GM19025 (cell line): Measurements from ENCODE around the gene MSMB.
"Not testable (repeated sequence)": the region's sequence is repeated elsewhere in the genome, so short reads cannot be mapped to it uniquely, and the experiment has no call there.

ENCODE experiments used
- ATAC-seq: cut with Tn5 transposase; IDR thresholded peaks from one replicate; pipeline ENCODE4 v1.9.1; 2021; ENCODE audit warnings: mild to moderate bottlenecking, low read depth, moderate library complexity; ENCODE audit not compliant: unreplicated experiment

The MSMB gene, protein sequence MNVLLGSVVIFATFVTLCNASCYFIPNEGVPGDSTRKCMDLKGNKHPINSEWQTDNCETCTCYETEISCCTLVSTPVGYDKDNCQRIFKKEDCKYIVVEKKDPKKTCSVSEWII

GRCh38 chr10:46046261-46046660 is at the start of gene MSMB:
Gene MSMB (minus strand): TSS chr10:46046269. CDS start chr10:46046237, 32 bp downstream.
- no peak for ATAC-seq

DNA sequence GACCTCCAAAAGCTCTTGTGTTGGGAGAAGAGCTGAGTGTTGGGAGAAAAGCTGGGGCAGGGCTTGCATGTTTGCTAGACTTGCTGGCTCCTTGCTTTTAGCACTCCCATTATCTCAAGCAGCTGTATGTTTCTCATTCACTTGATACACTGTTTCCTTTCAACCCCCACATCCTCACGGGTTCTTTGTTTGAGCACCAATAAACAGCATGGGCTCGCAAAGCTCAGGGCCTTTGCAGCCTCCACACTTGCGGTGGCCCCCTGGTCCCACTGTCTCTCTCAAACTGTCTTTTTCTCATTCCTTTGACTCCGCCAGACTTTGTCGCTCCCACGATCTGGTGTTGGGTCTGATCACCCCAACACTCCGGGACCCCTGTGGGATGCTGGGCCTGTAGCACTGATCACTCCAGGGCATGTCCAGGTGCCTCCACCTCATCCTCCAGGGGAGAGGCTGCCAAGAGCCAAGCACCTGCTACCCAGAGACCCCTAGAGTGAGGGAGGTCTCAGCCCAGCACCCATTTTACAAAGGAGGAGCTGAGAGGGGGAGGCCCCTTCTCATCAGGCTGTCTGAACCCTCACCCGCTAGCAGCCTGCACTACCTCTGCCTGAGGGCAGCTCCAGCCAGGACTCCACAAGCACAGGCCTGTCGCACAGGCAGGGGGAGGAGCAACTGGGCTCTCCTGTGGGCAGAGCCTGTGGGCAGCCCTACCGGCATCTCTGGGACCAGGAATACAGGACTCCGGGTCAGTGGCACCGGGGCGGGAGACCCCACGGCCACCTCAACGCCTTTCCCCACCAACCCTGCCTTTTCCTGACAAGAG is 49.1 kb upstream of the MSMB start:
- no peak for ATAC-seq

DNA sequence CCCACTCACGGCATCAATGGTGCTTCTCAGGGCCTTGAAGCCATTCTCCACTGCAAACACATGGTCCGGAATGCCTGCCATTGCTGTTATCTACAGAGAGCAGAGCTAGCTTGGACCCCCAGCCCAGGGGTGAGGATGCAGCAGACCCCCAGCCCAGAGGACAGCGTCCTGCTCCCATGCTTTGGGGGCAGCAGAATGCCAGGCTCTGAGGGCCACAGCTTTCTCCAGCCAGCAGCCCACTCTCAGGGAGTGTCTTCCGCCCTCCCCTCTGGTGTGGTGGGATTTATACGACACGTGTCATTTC is 48.1 kb upstream of the MSMB start:
- ATAC-seq, result no peak

DNA sequence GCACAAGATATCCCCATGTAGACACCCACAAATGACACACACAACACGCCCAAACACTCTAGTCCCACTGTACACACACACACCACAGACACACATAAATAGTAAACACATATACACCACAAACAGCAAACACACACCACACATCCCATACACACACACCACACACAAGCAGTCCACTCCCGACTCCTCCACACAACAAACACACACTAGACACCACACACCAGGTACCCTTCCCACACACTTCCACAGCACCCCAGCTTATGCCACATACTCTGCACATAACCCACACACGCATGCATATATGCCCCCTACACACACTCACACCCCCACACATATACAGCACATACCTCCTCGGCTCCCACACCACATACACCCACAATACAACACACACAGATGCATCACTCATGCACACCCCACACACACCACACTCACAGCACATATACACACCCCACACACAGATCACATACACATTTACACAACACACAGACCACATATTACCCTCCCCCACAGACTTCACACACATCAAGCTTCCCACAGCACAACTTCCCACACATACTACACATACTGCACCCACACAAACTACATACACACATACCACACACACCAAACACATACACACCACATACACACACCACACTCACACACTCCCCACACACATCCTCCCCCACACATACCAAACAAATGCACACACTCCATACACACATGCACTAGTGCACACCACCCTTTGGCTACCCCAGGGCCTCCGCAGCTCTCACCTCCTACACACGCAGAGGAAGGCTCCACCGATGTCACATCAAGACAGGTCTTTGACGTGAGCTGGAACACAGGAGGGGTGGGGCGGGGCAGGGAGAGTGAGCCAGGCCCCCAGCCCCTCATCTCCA is 47.5 kb upstream of the MSMB start:
- ATAC-seq, result not testable (repeated sequence)

- no peak for ATAC-seq
Observed at GRCh38 chr10:46092524-46093081, 46.5 kb upstream of the MSMB start.

- ATAC-seq, result no peak
Observed at GRCh38 chr10:46091828-46092523, 45.9 kb upstream of the MSMB start.

DNA sequence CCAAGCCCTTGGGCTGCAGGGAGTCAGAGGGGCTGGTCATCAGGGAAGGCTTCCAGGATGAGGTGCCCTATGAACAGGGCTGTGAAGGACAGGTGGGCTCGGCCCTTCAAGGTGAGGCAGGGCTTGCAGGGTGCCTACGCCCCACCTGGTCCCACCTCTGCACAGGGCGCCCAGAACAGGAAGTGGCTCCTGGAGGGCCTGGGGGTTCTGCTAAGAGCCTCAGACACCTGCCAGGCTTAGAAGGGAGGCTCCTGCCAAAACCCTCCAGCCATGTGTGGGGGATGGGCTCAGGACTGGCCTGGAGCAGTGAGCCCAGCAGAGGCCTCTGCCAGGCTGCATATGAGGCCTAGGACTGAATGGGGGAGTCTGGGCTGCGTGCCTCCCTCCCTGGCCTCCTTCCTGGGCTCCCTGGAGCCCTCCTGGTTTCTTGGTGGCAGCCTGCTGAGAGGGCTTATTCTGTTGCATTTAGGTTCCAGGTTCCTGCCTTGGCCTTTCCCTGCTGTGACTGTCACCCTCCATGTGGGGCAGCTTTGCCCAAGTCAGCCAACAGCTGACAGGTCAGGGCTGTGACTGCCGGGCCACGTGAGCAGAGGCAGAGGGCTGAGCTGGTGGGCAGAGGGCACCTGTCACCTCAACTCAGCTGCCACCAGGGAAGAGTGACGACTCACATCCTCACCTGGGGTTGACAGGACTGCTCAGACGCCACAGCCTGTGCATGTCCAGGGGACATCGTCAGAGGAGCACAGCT is 45.2 kb upstream of the MSMB start:
- ATAC-seq, result no peak

DNA sequence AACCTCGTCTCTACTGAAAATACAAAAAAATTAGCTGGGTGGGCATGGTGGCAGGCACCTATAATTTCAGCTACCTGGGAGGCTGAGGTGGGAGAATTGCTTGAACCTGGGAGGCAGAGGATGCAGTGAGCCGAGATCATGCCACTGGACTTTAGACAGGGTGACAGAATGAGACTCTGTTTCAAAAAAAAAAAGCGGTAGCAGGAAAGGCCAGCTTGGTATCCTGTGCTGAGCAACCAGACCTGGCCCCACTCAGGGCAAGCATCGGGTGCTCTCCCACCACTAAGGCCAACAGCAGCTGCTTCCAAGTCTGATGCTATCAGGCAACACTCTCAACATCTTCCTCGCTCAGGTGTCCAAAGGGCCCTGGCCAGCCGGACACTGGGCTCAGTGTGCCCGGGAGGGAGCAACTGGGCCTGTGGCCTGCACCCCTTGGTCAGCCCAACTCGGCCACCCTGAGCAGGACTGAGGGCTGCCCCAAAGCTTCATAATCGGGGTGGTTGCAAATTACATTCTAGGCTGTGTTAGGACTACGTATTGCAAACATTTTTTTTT is 44.3 kb upstream of the MSMB start:
- ATAC-seq, result no peak

- ATAC-seq, result not testable (repeated sequence)
Observed at GRCh38 chr10:46087381-46087780, 41.3 kb upstream of the MSMB start.

DNA sequence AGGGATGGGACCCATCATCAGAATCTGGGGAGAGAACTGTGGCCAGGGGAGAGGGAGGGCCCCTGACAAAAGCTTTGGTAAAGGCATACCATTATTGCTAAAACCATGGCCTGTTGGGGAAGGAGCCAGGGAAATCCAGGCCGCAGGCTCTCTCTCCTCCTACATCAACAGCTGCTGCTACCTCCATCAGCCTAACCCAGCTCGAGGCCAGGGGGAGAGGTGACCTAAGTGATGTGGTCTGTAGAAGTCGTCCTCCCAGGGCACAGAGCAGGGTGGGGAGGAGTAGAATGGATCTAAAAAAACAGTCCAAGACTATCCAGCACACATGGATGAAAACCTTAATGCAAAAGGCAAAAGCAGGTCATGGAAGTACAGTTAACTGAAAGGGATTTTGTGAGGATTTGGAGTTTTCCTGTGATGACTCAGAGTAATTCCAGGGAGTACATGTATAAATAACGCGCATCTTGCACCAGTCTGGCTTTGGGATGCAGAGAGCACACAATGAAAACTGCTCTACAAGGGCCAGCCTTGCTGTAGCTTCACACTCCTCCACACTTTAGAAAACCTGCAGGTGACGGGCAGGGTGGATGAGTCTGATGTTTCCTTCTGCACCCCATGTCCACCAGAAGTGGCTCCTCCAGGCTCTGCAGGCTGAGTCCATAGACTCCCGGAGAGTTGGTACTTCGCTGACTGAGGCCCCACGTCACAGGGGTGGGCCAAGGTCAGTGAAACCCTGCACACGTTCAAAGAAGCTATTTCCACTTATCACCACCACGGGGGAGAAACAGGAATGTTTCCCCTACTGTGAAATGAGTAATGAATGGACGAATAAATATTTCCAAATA is 38.5 kb upstream of the MSMB start:
- no peak for ATAC-seq

DNA sequence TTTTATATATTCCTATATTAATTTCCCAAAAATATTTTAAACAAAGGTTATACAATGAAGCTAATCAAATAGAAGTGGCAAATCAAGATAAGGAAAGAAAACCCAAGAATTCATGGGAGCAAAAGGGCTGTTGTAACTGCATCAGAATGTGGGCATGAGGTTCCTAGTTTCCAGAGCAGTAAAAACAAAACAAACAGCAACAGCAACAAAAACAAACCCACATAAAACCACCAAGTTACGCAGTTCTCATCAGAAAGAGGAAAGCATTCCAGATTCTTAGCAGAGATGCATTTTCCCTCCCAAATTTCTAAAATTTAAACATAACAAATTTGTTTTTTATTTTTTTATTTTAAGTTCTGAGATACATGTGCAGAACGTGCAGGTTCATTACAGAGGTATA is 34.8 kb upstream of the MSMB start:
- ATAC-seq, result no peak

- no peak for ATAC-seq
Observed at GRCh38 chr10:46079831-46080585, 33.9 kb upstream of the MSMB start.

- ATAC-seq, result no peak
Observed at GRCh38 chr10:46077731-46078413, 31.8 kb upstream of the MSMB start.

DNA sequence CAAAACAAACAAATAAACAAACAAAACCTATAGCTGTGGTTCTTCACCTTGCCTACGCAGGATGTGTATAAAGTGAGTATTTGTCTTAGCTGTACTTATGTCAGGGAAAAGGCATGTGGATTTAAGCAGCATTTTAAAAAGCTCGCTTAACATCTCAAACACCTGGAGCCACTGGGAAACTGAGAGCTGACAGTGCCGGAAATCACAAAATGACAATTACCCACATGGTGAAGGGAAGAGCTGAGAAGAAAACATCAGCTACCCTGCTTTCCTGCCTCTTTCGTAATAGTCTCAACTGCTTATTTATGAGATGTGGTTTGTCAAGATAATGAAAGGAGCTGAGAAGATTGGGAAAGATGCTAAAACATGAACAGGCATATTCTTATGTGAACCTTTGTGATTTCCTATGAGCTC is 31.1 kb upstream of the MSMB start:
- no peak for ATAC-seq

GRCh38 chr10:46075869-46076268 is 29.8 kb upstream of the MSMB start:
- no peak for ATAC-seq

DNA sequence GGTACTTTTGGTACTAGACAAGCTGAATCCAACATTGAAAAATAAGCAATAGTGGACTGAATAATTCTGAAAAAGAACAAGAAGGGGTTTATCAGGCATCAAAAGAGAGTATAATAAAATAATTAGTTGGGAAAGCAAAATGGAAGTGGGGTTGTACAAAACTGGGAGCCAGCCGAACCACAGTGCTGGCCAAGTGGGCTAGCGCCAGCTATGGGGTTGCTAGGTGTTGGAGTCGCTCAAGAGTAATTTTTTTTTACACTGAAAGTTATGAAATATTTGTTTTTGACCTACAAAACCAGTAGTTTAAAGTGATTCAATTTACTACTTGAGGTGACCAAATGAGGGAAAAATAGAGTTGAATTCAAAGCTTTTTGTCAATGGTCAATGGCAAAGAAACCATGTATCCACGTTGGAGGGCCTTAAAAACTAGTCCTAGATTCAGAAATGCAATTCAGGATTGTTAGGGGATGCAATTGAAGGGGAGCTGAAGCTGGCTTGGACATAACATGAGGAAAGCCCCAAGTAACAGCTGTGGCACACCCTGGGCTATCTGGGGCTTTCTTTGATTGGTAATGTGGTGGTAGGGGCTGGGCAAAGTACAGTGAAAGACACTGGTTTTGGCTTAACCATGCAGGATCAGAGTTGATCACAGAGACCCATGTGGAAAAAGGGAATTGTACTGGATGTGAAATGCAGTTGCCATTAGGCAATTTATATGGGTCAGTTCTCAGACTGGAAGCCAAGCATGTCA is 28.3 kb upstream of the MSMB start:
- ATAC-seq, result no peak

- no peak for ATAC-seq
Observed at GRCh38 chr10:46073564-46073963, 27.5 kb upstream of the MSMB start.
